Tibial nerve (tissue), 4 donors: ENCODE measurements around the gene SORCS2.

Experiments
- CTCF ChIP-seq, 5 experiments: fragments of 200-600 bp in 3 of 5; fragments of 450-650 bp in 2 of 5; sonication (generic) in 3 of 5; IDR thresholded peaks; one replicate each; pipeline ENCODE4 v1.5.1; 2016 to 2019; ENCODE audit warnings: antibody characterized with exemption in 5 of 5, mild to moderate bottlenecking in 3 of 5, moderate library complexity in 2 of 5
- EP300 ChIP-seq, 2 donors: sonication (generic); formaldehyde crosslinking; IDR thresholded peaks; one replicate each; pipeline ENCODE4 v1.6.1; 2017; ENCODE audit warnings: antibody characterized with exemption in 2 of 2, mild to moderate bottlenecking in 1 of 2
- POLR2A ChIP-seq, 2 donors: fragments of 450-650 bp; IDR thresholded peaks; one replicate each; pipeline ENCODE4 v1.6.1; 2017; ENCODE audit warnings: antibody characterized with exemption in 2 of 2, mild to moderate bottlenecking in 2 of 2, moderate library complexity in 2 of 2

GRCh38 chr4:7506119-7506518 lies 313.8 kb downstream of the SORCS2 start:
- no peak for TF ChIP-seq POLR2A (IDR thresholded peaks at IDR 0.05)
- no peak for TF ChIP-seq EP300 (IDR thresholded peaks at IDR 0.05)
- no peak for TF ChIP-seq CTCF (IDR thresholded peaks at IDR 0.05)
